Upper lobe of left lung (tissue), 6 donors: ENCODE measurements around the gene ABL1. TPM values are rescaled to one million over a fixed set of nuclear protein-coding genes. Genes with fewer than 3 reads are reported as not detected.

Experiments
- ATAC-seq, 2 donors: fragments of 200-7000 bp; cut with Tn5 transposase; one replicate each; pipeline ENCODE4 v1.9.1; 2022; ENCODE audit warnings: mild to moderate bottlenecking in 2 of 2, moderate library complexity in 2 of 2; ENCODE audit not compliant: low FRiP score in 2 of 2
- DNase-seq, 2 donors: peaks; one replicate each; pipeline ENCODE4 v3.0.0-alpha.2; 2019 to 2020
- H3K27ac ChIP-seq, 4 donors: fragments of 200-600 bp; sonication (generic); one replicate each; pipeline ENCODE4 v1.5.1; 2016 to 2019
- H3K27me3 ChIP-seq, 4 donors: fragments of 200-600 bp; sonication (generic); one replicate each; pipeline ENCODE4 v1.5.1; 2017 to 2019
- H3K36me3 ChIP-seq, 4 donors: fragments of 200-600 bp; sonication (generic); one replicate each; pipeline ENCODE4 v1.5.1; 2016 to 2019
- H3K4me1 ChIP-seq, 4 donors: fragments of 200-600 bp; sonication (generic); one replicate each; pipeline ENCODE4 v1.5.1; 2018 to 2019
- H3K4me3 ChIP-seq, 4 donors: fragments of 200-600 bp; sonication (generic); one replicate each; pipeline ENCODE4 v1.5.1; 2017 to 2019; ENCODE audit warnings: mild to moderate bottlenecking in 2 of 4, moderate library complexity in 1 of 4
- H3K9me3 ChIP-seq, 4 donors: fragments of 200-600 bp; sonication (generic); one replicate each; pipeline ENCODE4 v1.5.1; 2018 to 2019
- EP300 ChIP-seq, 4 donors: sonication (generic); formaldehyde crosslinking; IDR thresholded peaks; one replicate each; pipeline ENCODE4 v1.5.1; 2017; ENCODE audit warnings: antibody characterized with exemption in 4 of 4, control low read depth in 2 of 4
- POLR2A ChIP-seq, 4 donors: fragments of 450-650 bp; IDR thresholded peaks; one replicate each; pipeline ENCODE4 v1.5.1; 2016 to 2017; ENCODE audit warnings: antibody characterized with exemption in 4 of 4, mild to moderate bottlenecking in 2 of 4
- POLR2AphosphoS5 ChIP-seq, 2 donors: sonication (generic); formaldehyde crosslinking; IDR thresholded peaks; one replicate each; pipeline ENCODE4 v1.5.1; 2017; ENCODE audit warnings: antibody characterized with exemption in 2 of 2
- WGBS, 2 donors: methylation state at CpG; one replicate each; pipeline ENCODE4 v1.1.5; 2017 to 2018; 5-methylcytosine and 5-hydroxymethylcytosine counted together
- total RNA-seq, 6 donors: library from RNA; depleted of rRNA in 4 of 6; stranded (reverse); fragments of >200 nt in 4 of 6; gene quantifications; one replicate each; pipeline versions ENCODE4 v1.1.0 to v1.2.1, GENCODE V29; 2016 to 2021
- TF ChIP-seq, protein P1 (sequence below), 6 experiments: fragments of 450-650 bp in 4 of 6; fragments of 200-600 bp in 2 of 6; sonication (generic) in 2 of 6; IDR thresholded peaks; one replicate each; pipeline ENCODE4 v1.5.1; 2016 to 2019; ENCODE audit warnings: antibody characterized with exemption in 6 of 6
- donor health status: DM: no; HTN: no; CAD: no; lungs with moderate emphysema.
- donor health status: DM: no; HTN: yes; CAD: no; lungs with severe emphysema.

ABL1 gene
- total RNA-seq, 6 donors from 2014 or later: 39.8 to 56.5 (median 47.0) TPM

DNA sequence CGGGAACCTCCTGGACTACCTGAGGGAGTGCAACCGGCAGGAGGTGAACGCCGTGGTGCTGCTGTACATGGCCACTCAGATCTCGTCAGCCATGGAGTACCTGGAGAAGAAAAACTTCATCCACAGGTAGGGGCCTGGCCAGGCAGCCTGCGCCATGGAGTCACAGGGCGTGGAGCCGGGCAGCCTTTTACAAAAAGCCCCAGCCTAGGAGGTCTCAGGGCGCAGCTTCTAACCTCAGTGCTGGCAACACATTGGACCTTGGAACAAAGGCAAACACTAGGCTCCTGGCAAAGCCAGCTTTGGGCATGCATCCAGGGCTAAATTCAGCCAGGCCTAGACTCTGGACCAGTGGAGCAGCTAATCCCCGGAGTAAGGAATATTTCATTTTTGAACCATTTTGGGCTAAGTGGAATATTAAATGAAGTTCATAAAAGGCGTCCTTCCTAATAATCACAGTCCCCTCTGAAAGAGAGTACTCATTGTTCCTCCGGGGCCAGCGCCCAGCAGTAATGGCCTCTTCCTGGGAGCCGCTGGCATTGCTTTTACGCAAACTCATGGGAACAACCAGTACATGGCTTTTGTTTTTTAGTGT lies 38.0 kb downstream of the ABL1 start:
- TF ChIP-seq POLR2AphosphoS5 (IDR thresholded peaks at IDR 0.05) (no peak), EP300 (IDR thresholded peaks at IDR 0.05) (no peak), POLR2A (IDR thresholded peaks at IDR 0.05) (no peak)
- TF ChIP-seq, protein P1, sequence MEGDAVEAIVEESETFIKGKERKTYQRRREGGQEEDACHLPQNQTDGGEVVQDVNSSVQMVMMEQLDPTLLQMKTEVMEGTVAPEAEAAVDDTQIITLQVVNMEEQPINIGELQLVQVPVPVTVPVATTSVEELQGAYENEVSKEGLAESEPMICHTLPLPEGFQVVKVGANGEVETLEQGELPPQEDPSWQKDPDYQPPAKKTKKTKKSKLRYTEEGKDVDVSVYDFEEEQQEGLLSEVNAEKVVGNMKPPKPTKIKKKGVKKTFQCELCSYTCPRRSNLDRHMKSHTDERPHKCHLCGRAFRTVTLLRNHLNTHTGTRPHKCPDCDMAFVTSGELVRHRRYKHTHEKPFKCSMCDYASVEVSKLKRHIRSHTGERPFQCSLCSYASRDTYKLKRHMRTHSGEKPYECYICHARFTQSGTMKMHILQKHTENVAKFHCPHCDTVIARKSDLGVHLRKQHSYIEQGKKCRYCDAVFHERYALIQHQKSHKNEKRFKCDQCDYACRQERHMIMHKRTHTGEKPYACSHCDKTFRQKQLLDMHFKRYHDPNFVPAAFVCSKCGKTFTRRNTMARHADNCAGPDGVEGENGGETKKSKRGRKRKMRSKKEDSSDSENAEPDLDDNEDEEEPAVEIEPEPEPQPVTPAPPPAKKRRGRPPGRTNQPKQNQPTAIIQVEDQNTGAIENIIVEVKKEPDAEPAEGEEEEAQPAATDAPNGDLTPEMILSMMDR (IDR thresholded peaks at IDR 0.05): no peak
- Histone ChIP-seq H3K4me3 (no peak overlapping the region), H3K9me3 (no peaks in the 10 kb centered on the region), H3K36me3 (peaks cover 15 to 60% (median 50%) of the 10 kb centered on the region in 4 donors), H3K27ac (no peak overlapping the region), H3K27me3 (no peaks in the 10 kb centered on the region), H3K4me1 (peaks cover 0 to 7% (median 1%) of the 10 kb centered on the region in 4 donors)
- 91 to 96% methylated on average over 11 to 15 of the region's 15 CpGs for WGBS, 2 donors
- DNase-seq (no peak), ATAC-seq (no peak)

DNA sequence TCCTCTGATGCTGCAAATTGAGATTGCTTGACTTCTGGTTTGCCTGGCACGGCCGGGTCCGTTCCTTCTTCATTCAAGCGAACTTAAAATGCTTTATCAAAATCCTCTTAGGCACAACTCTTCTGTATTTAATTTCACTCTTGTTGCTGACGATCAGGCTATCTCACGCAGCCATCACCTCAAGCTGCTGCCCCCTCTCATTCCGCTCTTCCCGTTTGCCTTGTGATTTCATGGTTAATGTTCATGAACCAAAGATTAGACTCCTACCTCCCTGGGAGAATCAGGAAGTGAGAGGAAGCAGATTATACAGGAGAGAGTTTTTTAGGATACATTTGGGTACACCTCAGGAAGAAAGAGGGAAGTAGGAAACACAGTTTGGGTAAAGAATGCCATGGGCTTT lies 38.9 kb downstream of the ABL1 start:
- no peaks in the 10 kb centered on the region for H3K9me3 ChIP-seq
- no peak for DNase-seq
- H3K4me1 ChIP-seq: peaks cover 0 to 5% (median 1%) of the 10 kb centered on the region in 4 donors
- no peaks in the 10 kb centered on the region for H3K27me3 ChIP-seq
- H3K36me3 ChIP-seq: peaks cover 15 to 68% (median 59%) of the 10 kb centered on the region in 4 donors
- no peak overlapping the region for H3K4me3 ChIP-seq
- TF ChIP-seq POLR2A (IDR thresholded peaks at IDR 0.05) (no peak), POLR2AphosphoS5 (IDR thresholded peaks at IDR 0.05) (no peak), EP300 (IDR thresholded peaks at IDR 0.05) (no peak)
- TF ChIP-seq, protein P1 (IDR thresholded peaks at IDR 0.05): no peak
- WGBS, 2 donors: 94 to 97% methylated on average over 8 of the region's 8 CpGs
- no peak overlapping the region for H3K27ac ChIP-seq
- ATAC-seq: no peak

DNA sequence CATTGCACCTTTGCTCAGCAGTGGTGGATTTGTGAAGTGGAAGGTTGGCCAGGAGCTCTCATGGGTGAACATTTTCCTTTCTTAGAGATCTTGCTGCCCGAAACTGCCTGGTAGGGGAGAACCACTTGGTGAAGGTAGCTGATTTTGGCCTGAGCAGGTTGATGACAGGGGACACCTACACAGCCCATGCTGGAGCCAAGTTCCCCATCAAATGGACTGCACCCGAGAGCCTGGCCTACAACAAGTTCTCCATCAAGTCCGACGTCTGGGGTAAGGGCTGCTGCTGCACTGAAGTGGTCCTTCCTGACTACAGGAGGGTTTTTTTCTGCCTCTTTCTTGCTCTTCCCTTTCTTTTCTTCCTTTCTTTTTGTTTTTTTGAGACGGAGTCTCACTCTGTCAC lies 39.7 kb downstream of the ABL1 start:
- WGBS, 2 donors: 92 to 94% methylated on average over 4 to 5 of the region's 5 CpGs
- H3K36me3 ChIP-seq: peaks cover 15 to 75% (median 66%) of the 10 kb centered on the region in 4 donors

DNA sequence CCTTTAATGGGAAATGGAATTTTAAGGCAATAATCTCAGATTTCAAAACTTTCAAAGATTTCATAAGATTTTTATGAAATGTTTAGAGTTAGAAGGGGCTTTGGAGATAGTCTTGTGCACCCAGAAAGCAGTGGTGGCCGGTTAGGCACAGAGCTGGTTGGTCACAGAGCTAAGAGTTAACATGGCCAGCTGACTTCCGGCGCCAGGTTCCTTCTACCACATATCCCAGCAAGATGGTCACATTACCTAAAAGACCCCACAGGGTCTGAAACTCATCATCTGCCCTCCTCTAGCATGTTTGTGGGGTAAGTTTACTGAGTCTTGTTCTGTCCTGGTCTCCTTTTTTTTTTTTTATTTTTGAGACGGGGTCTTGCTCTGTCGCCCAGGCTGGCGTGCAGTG lies 42.2 kb downstream of the ABL1 start:
- Histone ChIP-seq H3K4me3 (no peak overlapping the region), H3K4me1 (no peaks in the 10 kb centered on the region), H3K9me3 (no peaks in the 10 kb centered on the region), H3K27me3 (no peaks in the 10 kb centered on the region), H3K27ac (no peak overlapping the region), H3K36me3 (peaks cover 27 to 86% (median 77%) of the 10 kb centered on the region in 4 donors)
- DNase-seq (no peak), ATAC-seq (no peak)
- TF ChIP-seq POLR2AphosphoS5 (IDR thresholded peaks at IDR 0.05): no peak
- TF ChIP-seq, protein P1 (IDR thresholded peaks at IDR 0.05): no peak
- no peak for TF ChIP-seq EP300 (IDR thresholded peaks at IDR 0.05)
- TF ChIP-seq POLR2A (IDR thresholded peaks at IDR 0.05): no peak
- WGBS, 2 donors: 95 to 98% methylated on average over 6 of the region's 6 CpGs

More for the DNA sequence above, 39.7 kb downstream of the ABL1 start:
- TF ChIP-seq, protein P1 (IDR thresholded peaks at IDR 0.05): no peak
- TF ChIP-seq POLR2AphosphoS5 (IDR thresholded peaks at IDR 0.05) (no peak), POLR2A (IDR thresholded peaks at IDR 0.05) (no peak), EP300 (IDR thresholded peaks at IDR 0.05) (no peak)
- Histone ChIP-seq H3K27me3 (no peaks in the 10 kb centered on the region), H3K9me3 (no peaks in the 10 kb centered on the region), H3K4me1 (no peaks in the 10 kb centered on the region), H3K4me3 (no peak overlapping the region), H3K27ac (no peak overlapping the region)
- ATAC-seq: no peak
- DNase-seq: no peak

DNA sequence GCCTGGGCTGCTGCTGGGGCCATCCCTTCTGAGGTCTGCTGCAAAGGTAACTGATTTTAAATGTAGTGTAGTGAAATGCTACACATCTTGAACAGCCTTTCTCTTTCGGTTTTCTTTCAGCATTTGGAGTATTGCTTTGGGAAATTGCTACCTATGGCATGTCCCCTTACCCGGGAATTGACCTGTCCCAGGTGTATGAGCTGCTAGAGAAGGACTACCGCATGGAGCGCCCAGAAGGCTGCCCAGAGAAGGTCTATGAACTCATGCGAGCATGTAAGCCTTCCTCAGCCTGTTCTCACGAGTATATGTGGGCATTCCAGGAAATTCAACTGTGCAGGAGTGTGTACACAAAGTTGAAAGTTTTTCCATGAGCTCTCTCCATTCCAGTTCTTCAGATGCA lies 43.2 kb downstream of the ABL1 start:
- Histone ChIP-seq H3K4me1 (no peaks in the 10 kb centered on the region), H3K27me3 (no peaks in the 10 kb centered on the region), H3K4me3 (no peak overlapping the region), H3K27ac (no peak overlapping the region), H3K9me3 (no peaks in the 10 kb centered on the region), H3K36me3 (peaks cover 27 to 86% (median 75%) of the 10 kb centered on the region in 4 donors)
- no peak for TF ChIP-seq POLR2A (IDR thresholded peaks at IDR 0.05)
- no peak for TF ChIP-seq POLR2AphosphoS5 (IDR thresholded peaks at IDR 0.05)
- ATAC-seq (no peak), DNase-seq (no peak)
- 91 to 100% methylated on average over 6 of the region's 6 CpGs for WGBS, 2 donors
